ENCODE data around the gene RPL11. TPM values are rescaled to one million over a fixed set of nuclear protein-coding genes. Genes with fewer than 3 reads are reported as not detected.

Gene RPL11
- polyA plus RNA-seq, 1 donor from 2014 or later, result 1,136 TPM

- H3K27ac ChIP-seq (ENCODE audit: low read length), result no peak overlapping the region
- no peak overlapping the region for H2AFZ ChIP-seq (ENCODE audit: low read depth, low read length)
Measured at GRCh38 chr1:23661887-23662286, 29.7 kb upstream of the RPL11 start.

More at GRCh38 chr1:23661887-23662286, 29.7 kb upstream of the RPL11 start:
- Histone ChIP-seq H3K9me2 (ENCODE audit: insufficient read depth, low read length) (no peaks in the 10 kb centered on the region), H3F3A (ENCODE audit: insufficient read depth, low read length, poor library complexity, severe bottlenecking) (no peaks in the 10 kb centered on the region), H4K20me1 (ENCODE audit: insufficient read depth) (no peaks in the 10 kb centered on the region), H3K27me3 (ENCODE audit: insufficient read depth, low read depth, low read length) (no peaks in the 10 kb centered on the region), H3K9me3 (ENCODE audit: low read length) (no peaks in the 10 kb centered on the region), H3K79me2 (replicated peaks; ENCODE audit: insufficient read depth, low read length) (no peaks in the 10 kb centered on the region), H3K36me3 (ENCODE audit: insufficient read depth, low read length) (no peaks in the 10 kb centered on the region), H3K9ac (ENCODE audit: low read length) (no peak overlapping the region), H3K4me3 (ENCODE audit: low read length) (no peak overlapping the region), H3K4me2 (ENCODE audit: low read length) (no peak overlapping the region)
- TF ChIP-seq MXI1 (conservative IDR thresholded peaks at IDR 0.05; ENCODE audit: poor library complexity, severe bottlenecking) (no peak), EP300 (conservative IDR thresholded peaks at IDR 0.05; ENCODE audit: poor library complexity, severe bottlenecking) (no peak), EZH2 (IDR thresholded peaks at IDR 0.05; ENCODE audit: borderline replicate concordance, insufficient read depth, low read length, poor library complexity, severe bottlenecking) (no peak), TAF1 (IDR thresholded peaks at IDR 0.05; ENCODE audit: low read depth) (no peak), POLR2AphosphoS5 (IDR thresholded peaks at IDR 0.05) (no peak), SMC3 (conservative IDR thresholded peaks at IDR 0.05; ENCODE audit: poor library complexity) (no peak), RAD21 (conservative IDR thresholded peaks at IDR 0.05) (no peak), REST (IDR thresholded peaks at IDR 0.05; ENCODE audit: borderline replicate concordance) (no peak), CTCF (IDR thresholded peaks at IDR 0.05; ENCODE audit: poor library complexity, severe bottlenecking) (no peak)
